Activated T-cell treated with anti-CD3 and anti-CD28 coated beads for 24 hours (primary cell): ENCODE measurements around the gene MASP1.
"Not testable (repeated sequence)": the region's sequence is repeated elsewhere in the genome, so short reads cannot be mapped to it uniquely, and the experiment has no call there.

Experiments used
- DNase-seq: peaks from one replicate; pipeline ENCODE4 v3.0.0-alpha.2; 2020; ENCODE audit warnings: low read depth

MASP1 gene

DNA sequence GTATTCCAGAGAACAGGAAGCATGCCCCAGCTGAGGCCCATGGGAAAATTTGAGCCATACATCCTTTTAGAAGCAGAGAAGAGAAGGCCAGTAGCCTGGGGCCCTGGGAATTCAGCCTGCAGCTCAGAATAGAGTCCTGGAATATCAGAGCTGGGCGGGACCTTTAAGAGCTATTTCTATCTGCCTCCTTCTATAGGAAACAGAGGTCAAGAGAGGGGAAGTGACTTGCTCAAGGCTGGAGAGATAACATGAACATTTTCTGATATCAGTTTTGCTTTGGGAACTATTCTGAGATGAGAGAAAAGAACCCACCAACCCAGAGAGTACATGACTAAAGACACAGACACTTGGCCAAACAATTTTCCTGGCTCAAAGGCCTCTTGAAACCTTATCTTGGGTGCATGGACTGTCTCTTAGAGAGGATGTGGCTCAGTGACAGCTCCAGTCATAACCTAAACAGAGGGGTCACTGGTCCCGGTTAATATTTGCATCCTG is 26.0 kb downstream of the MASP1 start:
- DNase-seq, result no peak

DNA sequence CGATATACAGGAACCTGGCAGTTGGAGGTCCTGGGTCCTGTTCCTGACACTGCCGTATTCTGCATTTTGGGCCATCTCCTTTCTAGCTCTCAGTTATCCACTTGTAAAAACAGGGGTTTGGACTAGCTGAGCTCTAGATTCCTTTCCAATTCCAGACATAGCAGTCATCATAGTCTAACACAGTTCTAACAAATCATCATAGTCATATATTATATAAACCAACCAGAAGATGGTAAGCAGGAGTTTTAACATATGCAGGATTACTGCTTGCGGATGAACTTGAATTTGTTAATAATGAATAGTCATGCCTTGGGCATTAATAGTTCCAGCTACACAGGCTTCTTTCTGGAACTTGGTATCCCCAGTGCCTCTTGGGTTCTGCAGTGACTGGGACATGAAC is 26.6 kb downstream of the MASP1 start:
- DNase-seq, result no peak

DNA sequence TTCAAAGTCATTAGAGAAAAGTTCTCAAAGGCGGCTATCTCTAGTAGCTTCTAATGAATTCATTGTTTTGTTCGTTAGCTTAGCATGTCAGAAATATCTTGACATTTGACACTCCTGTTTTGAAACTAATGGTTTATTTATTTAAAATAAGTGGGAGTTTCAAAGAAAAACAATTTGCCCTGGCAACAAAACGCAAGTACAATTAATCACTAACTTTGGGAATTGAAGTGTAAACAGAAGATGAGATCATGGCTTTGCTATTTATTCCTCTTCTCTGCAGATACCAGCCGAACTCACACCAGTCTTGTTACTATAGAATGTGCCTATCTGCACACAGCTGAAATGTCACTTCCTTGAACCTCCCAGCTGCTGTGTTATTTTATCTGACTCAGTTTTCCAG is 27.5 kb downstream of the MASP1 start:
- no peak for DNase-seq

DNA sequence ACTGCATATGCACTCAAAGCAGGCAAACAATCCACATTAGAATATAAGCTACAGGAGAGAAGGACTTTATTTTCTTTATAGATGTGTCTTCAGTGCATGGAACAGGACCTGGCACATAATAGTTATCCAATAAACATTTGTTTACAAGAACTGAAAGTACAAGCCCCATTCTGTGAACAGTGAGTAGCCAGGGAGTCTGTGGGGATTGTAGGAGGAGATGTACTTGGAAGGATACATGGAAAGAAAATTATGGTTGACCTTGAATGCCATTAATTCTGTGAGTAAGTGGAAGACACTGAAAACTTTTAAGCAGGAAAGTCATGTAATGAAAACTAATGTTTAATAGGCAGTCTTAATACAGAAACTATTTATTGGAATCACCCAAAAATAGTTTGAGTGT is 28.3 kb downstream of the MASP1 start:
- DNase-seq, result no peak

DNA sequence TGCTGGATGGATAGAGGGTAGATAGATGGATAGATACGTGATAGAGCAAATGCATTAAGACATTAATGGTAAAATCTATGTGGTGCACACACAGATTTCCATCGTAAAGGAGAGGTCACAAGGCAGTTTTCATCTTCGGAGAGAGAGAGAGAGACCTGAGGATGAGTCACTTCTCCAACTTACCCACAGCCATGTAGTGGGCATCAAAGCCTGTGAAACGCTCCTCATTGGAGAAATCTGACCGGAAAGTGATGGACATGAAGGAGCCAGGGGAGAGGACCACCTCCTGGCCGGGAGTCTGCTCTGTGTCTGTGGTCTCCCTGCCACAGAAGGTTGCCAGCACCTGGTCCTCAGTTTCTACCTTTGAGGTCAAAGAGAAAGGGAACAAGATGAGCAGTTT is 29.2 kb downstream of the MASP1 start:
- no peak for DNase-seq

DNA sequence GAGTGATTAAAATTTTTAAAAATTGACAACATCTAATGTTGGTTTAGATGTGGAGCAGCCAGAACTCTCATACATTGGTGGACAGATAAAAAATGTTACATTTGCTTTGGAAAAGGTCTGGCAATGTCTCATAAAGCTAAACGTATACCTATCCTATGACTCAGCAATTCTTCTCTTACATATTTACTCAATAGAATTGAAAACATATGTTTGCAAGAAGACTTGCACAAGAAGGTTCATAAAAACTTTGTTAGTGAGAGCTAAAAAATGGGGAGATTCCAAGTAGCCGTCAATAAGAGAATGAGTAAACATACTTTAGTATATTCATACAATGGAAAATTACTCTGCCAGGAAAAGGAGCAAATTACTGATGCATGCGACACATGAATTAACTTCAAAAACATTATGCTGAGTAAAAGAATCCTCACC is 30.0 kb downstream of the MASP1 start:
- no peak for DNase-seq

DNA sequence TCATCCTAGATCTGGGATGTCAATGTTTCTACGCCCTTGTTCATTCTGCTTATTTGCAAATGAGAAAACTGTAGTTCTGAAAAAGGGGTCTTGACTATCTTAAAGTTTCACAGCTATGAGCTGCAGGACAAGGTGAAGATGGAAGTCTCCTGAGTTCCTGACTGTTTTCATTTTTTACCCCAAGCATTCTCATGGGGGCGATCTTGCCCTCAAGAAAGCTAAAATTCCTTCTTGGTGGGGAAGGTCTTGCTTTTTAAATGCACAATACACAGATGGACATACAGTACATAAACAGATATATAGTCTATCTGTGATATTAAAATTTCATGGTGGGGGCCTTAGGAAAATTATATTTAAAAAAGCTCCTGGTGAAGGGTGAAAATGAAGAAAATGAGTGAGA is 32.4 kb downstream of the MASP1 start:
- no peak for DNase-seq

DNA sequence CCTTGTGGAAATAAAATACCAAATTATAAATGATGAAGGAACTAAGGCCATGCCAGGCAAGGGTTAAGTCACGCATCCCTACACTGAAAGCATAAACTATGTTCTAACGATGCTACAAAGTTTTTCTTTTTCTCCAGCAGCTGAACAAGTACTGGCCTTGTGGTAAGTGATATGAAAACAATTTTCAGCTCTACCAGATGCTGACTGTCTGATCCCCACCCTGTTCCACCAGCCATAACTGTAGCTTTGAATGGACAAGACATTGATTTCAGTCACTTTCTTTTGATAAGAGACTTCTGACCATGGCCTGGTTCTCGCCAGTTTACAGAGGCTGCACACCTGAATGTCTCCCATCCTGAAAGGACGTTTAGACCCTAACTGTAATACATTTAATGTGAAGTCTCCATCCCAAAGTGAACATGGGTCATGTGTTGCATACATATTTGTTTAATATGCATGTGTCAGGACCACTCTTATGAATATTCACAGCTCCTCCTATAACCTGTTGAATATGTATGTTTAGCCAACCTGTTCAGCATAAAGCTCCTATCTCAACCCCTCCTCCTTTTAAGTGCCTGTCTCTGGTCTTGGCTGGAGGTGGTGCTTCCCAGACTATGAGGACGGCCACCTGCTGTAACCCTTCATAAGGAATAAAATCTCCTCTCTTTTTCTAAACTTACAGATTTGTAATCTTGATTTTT is 33.4 kb downstream of the MASP1 start:
- DNase-seq, result no peak

DNA sequence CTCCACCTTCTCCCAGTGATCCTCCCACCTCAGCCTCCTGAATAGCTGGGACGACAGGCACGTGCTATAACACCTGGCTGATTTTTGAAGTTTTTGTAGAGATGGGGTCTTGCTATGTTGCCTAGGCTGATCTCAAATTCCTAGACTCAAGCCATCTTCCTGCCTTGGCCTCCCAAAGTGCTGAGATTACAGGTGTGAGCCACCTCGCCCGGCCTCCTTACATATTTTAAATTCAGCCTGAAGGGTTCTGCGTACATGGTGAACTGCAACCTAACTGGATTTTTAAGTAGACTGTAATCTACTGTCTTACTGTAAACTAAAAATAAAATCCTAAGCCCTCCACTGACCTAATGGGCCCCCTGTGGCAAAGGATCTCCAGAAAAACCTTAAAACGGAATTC is 34.1 kb downstream of the MASP1 start:
- no peak for DNase-seq

DNA sequence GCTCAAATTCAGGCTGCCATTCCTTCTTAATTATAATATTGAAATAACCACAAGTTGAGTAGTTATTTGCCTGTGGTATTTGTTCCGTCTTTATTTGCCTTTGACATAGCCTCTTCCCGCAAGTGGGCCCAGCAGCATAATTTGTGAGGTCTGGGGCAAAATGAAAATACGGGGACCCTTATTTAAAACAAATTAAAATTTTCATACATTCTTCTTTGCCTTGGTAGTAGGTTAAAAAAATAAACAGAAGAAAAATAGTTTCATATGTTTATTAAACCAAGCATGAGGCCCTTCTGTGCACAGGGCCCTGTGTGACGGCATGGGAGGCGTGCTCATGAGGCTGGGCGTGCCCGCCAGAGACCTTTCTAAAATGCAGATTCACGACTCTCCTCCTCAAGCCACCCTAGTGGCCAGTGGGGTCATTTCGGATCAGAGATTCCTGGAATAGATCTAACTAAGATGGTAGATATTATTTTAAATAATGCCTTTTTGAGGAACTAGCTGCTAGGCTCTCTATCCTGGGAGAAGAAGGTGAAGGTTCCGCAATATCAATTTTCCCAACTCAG is 35.4 kb downstream of the MASP1 start:
- no peak for DNase-seq

DNA sequence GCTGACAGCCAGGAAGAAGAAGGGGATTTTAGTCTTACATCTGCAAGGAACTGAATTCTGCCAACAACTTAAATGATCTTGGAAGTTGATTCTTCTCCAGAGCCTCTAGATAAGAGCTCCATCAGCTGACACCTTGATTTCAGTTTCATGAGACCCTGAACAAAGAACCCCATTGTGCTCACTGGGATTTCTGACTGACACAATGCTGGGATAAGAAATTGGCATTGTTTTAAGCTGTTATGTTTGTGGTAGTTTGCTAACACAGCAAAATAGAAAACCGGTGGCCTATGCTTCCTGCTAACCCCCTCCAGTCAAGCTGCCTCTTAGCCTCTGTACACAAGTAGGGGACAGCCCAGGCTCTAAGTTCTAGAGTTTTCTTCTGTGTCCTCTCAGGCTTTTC is 36.2 kb downstream of the MASP1 start:
- DNase-seq, result no peak

DNA sequence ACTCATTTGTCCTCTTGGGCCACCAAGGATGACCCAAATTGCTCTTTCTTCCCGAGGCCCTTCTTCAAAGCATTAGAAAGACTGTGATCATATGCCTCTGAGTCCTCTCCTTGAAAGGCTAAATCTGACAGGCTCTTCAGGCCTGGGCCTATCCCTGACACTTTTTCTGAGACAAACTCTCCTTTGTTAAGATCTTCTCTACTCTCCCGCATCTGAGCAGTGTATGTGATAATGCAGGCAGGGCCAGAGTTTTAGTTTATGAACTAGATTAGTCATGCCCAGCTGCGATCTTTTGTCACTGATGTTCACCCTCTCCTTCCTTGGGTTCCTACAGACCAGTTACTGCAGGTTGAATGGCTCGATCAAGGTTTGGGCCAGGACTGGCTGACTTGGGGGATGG is 39.2 kb downstream of the MASP1 start:
- no peak for DNase-seq

DNA sequence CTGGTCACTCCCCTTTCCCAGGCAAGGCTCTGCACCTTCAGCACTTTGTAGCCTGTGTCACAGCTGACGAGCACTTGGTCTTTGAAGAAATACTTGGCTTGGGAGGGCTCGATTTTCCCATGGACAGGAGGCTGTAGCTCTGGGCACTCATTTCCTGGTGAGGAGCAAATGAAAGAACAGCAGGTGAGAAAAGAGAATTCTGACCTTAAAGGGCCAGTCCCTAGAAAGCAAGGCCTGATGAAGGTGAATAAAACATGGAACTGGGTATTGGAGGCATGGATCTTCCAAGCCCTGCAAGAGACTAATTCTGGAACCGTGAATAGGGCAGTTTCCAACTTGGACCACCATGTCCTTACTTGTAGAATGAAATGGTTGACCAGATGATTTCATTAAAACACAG is 39.9 kb downstream of the MASP1 start:
- no peak for DNase-seq

DNA sequence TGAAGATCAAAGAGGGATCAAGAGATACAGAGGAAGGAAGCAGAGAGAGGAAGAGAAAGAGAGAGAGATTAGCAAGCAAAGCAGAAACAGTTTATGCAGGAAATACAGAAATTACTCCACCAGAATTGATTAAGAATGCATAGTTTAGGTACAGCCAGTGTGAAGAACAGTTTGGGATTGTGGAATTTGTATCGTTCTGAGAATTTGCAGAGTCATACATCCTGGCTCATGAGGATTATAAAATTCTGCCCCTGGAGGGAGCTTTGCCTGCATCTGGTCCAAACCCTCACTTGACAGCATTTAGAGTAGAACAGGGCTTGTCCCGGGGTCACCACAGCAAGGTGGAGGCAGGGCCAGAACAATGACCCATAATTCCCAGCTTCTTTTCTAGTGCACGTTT is 44.1 kb downstream of the MASP1 start:
- no peak for DNase-seq

DNA sequence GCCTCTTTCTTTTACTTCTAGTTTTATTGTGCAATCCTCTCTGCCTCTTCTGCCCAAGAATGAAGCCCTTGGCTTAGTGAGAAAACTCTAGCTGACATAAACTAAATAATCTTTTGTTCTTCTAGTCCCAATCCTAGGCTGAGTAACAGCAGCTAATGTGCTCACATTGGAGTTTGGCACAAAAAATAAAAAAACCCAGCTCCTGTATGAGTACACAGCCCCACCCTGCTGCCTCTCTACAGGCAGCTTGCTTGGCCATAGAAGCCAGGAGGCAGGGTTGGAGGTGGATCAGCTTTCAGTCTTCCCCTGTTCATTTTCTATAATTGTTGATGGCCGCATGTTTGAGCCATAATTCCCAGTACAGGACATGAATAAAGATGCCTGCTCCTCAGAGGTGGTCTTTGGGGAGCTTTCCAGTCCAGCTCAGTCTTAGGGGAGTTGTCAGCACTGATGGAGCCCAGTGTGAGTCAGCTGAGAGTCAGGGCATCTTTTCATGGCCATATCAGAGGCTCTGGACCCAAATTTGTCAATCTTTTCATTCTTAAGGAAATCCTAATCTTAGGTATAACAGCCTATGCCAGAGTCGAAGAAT is 47.5 kb downstream of the MASP1 start:
- DNase-seq, result no peak

DNA sequence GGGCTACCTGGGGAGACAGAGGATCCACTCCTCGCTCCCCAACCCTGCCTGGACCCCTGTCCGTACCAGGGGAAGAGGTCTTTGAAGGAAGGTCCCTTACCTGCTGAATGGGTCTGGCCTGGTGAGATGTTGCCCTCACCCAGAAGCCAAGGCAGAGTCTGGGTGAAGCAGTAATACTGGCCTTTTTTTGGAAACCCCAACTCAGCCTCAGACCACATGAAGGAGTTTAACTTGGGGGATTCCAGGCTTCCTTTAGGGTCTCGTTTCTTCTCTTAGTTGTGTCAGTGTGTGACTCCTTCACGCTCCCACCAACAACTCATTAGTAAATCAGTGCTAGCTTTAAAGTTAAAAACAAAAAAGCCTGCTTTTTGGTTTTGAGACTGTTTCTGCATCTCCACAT is 48.6 kb downstream of the MASP1 start:
- no peak for DNase-seq

DNA sequence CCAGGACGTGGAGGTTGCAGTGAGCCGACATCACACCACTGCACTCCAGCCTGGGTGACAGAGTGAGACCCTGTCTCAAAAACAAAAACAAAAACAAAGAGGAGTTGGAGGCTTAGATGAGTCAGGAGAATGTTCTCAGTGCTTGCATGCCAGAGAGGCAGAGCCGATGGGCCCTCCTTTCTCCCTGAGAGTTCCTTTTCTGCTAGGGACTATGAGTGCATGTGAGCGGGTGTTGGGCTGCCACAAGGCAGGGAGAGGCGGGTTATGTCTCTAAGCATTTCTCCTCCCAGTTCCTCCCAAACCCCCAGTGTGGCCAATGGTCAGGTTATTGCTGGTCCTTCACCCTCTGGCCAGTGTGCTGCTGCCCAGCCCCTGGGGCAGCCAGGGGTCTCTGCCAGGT is 49.1 kb downstream of the MASP1 start:
- no peak for DNase-seq

DNA sequence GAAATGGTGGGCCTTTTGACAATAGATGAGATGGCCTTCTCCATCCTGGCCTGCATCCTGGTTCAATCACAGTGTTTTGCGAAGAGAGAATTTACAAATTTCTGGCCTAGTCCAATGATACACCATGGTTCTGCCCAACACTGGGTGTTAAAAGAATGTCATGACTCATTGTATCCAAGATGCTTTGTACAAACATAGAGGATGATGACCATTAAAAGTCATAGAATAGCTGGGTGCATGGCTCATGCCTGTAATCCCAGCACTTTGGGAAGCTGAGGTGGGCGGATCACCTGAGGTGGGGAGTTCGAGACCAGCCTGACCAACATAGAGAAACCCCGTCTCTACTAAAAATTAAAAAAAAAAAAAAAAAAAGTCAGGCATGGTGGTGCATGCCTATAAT is 52.7 kb downstream of the MASP1 start:
- DNase-seq, result not testable (repeated sequence)

DNA sequence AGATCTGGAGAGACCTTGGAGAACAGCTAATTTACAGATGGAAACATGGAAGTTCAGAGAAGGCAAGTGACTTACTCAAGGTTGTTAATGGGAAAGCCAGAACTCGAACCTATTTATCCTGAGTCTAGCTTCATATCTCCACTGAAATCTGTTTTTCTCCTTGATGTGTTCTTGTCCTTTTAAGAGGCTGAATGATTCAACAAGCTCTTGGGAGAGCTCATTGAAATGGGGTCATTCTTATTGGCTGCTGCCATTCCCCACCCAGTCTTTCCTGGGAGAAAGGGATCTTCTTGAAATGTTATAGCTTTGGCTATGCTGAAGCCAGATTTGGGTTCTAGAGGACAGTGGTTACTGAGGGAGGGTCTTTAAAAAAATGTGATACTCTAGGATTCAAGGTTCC is 53.3 kb downstream of the MASP1 start:
- DNase-seq, result no peak

DNA sequence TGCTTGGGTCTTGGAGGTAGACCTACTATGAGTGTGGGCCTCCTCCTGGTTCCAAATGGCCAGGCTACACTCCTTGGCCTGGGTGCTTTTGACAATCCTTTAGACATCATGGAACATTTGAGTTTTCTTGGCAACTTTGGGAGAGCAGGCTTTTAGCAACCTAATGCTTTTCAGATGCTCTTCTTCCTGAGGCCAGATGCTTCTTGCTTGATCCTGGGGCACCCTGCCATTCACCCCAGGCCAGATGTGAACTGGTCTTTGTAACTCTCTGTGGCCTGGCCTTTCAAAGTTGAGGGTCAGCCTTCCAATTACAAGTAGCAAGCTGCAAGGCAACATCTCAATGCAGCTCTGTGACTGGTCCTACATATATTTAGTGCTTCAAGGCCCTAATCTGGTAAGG is 53.8 kb downstream of the MASP1 start:
- DNase-seq, result no peak

DNA sequence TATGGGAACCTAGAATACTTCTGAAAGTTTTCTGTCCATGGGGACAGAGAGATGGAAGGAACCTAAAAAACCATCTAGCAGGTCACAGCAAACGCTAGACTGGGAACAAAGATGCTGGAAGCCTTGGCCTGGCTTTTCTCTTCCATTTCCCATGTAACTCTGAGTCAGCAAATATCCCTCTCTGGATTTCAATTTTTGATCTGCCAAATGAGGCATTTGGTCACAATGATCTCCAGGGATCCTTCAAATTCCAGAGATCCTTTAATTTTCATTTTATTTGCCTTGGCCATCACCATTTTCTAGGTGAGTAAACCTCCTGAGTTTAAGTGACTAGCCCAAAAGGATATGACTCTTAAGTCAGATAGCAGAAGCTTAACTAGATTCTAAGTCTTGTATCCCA is 54.6 kb downstream of the MASP1 start:
- DNase-seq, result no peak

DNA sequence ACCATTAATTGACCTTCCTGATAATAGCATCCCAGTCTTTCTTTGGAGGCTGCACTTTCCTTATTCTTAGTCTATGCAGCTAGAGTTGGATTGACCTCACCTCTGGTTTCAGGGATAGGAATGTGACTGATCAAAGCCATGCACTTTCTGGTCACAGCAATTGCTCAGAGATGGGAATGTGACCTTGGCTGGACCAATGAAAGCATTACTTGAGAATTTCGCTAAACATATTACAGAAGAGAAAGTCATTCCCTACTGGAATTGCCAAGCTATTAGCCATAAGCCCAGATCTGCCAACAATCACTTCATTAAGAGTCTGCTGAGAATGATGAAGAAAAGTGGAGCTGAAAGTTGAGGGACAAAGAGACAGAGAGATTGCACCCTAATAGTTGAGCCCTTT is 61.5 kb downstream of the MASP1 start:
- DNase-seq, result no peak

DNA sequence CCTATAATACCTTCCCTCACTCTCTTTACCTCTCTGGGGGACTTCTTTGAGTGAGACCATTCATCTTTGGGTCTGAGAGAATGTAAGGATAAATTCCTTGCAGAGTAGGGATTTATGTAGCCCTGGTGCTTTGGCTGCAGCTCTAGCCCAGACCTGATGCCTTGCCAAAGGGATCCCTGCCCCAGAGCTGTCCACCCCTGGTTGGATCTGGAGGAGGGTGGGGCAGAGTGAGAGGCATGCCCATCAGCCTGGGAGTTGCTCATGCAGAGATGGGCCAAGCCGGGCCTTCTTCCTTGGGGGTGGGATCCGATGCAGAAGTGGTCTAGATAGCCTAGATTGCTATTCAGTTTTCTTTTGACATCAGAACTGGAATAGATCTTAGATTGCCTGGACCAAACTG is 62.8 kb downstream of the MASP1 start:
- DNase-seq, result no peak
